Medulla oblongata (tissue), 1 donor: ENCODE data around the gene SHLD1.

Experiments used
- DNase-seq: peaks from one replicate; pipeline ENCODE4 v3.0.0-alpha.2; 2015; ENCODE audit errors: extremely low spot score

Gene SHLD1

GRCh38 chr20:5818346-5818681, 68.1 kb downstream of the SHLD1 start:
- no peak for DNase-seq

- DNase-seq = no peak
Measured at GRCh38 chr20:5820738-5821137, 70.5 kb downstream of the SHLD1 start.

GRCh38 chr20:5821627-5822215, 71.5 kb downstream of the SHLD1 start:
- DNase-seq = no peak

- no peak for DNase-seq
Measured at GRCh38 chr20:5822569-5822968, 72.4 kb downstream of the SHLD1 start.

- no peak for DNase-seq
Measured at GRCh38 chr20:5825130-5825719, 75.0 kb downstream of the SHLD1 start.

GRCh38 chr20:5827098-5827853, 77.1 kb downstream of the SHLD1 start:
- DNase-seq = no peak

- no peak for DNase-seq
Measured at GRCh38 chr20:5827861-5828260, 77.7 kb downstream of the SHLD1 start.

- no peak for DNase-seq
Measured at GRCh38 chr20:5829241-5829809, 79.1 kb downstream of the SHLD1 start.

- no peak for DNase-seq
Measured at GRCh38 chr20:5831539-5832237, 81.5 kb downstream of the SHLD1 start.

GRCh38 chr20:5833309-5833941, 83.2 kb downstream of the SHLD1 start:
- DNase-seq = no peak

- no peak for DNase-seq
Measured at GRCh38 chr20:5834436-5835005, 84.3 kb downstream of the SHLD1 start.

- DNase-seq = no peak
Measured at GRCh38 chr20:5835321-5835821, 85.2 kb downstream of the SHLD1 start.

GRCh38 chr20:5835871-5836270, 85.7 kb downstream of the SHLD1 start:
- no peak for DNase-seq

GRCh38 chr20:5836569-5836968, 86.4 kb downstream of the SHLD1 start:
- no peak for DNase-seq

- no peak for DNase-seq
Measured at GRCh38 chr20:5840411-5841002, 90.3 kb downstream of the SHLD1 start.

- DNase-seq = no peak
Measured at GRCh38 chr20:5841522-5841921, 91.3 kb downstream of the SHLD1 start.

- DNase-seq = no peak
Measured at GRCh38 chr20:5842465-5842864, 92.3 kb downstream of the SHLD1 start.

GRCh38 chr20:5843054-5843592, 92.9 kb downstream of the SHLD1 start:
- no peak for DNase-seq

GRCh38 chr20:5844063-5844681, 94.0 kb downstream of the SHLD1 start:
- no peak for DNase-seq
